ENCODE data around the gene MYRIP.
"Not testable (repeated sequence)": the region's sequence is repeated elsewhere in the genome, so short reads cannot be mapped to it uniquely, and the experiment has no call there.

MYRIP gene

GRCh38 chr3:39808467-39809180, 785 bp upstream of the MYRIP start:
- DNase-seq (ENCODE audit: low read depth) = no peak

- no peak for DNase-seq (ENCODE audit: low read depth)
These were observed 686 bp downstream of the MYRIP start for GRCh38 chr3:39809995-39810595.

GRCh38 chr3:39810647-39811161, 1.3 kb downstream of the MYRIP start:
- no peak for DNase-seq (ENCODE audit: low read depth)

GRCh38 chr3:39811561-39811960, 2.2 kb downstream of the MYRIP start:
- DNase-seq (ENCODE audit: low read depth) = no peak

GRCh38 chr3:39812537-39812936, 3.1 kb downstream of the MYRIP start:
- no peak for DNase-seq (ENCODE audit: low read depth)

GRCh38 chr3:39814007-39814406, 4.6 kb downstream of the MYRIP start:
- no peak for DNase-seq (ENCODE audit: low read depth)

- DNase-seq (ENCODE audit: low read depth) = no peak
These were observed 10.5 kb downstream of the MYRIP start for GRCh38 chr3:39819899-39820298.

GRCh38 chr3:39833764-39834163, 24.4 kb downstream of the MYRIP start:
- DNase-seq (ENCODE audit: low read depth) = not testable (repeated sequence)

GRCh38 chr3:39839484-39839883, 30.1 kb downstream of the MYRIP start:
- DNase-seq (ENCODE audit: low read depth) = no peak

- no peak for DNase-seq (ENCODE audit: low read depth)
These were observed 34.0 kb downstream of the MYRIP start for GRCh38 chr3:39843440-39843839.

GRCh38 chr3:39848365-39848764, 39.0 kb downstream of the MYRIP start:
- no peak for DNase-seq (ENCODE audit: low read depth)

- no peak for DNase-seq (ENCODE audit: low read depth)
These were observed 40.7 kb downstream of the MYRIP start for GRCh38 chr3:39849992-39850715.

- no peak for DNase-seq (ENCODE audit: low read depth)
These were observed 41.3 kb downstream of the MYRIP start for GRCh38 chr3:39850716-39851032.

- no peak for DNase-seq (ENCODE audit: low read depth)
These were observed 46.1 kb downstream of the MYRIP start for GRCh38 chr3:39855517-39855916.

- no peak for DNase-seq (ENCODE audit: low read depth)
These were observed 60.5 kb downstream of the MYRIP start for GRCh38 chr3:39869890-39870289.

GRCh38 chr3:39870706-39871105, 61.3 kb downstream of the MYRIP start:
- no peak for DNase-seq (ENCODE audit: low read depth)

- DNase-seq (ENCODE audit: low read depth) = no peak
These were observed 70.2 kb downstream of the MYRIP start for GRCh38 chr3:39879581-39879980.

- DNase-seq (ENCODE audit: low read depth) = no peak
These were observed 72.7 kb downstream of the MYRIP start for GRCh38 chr3:39882111-39882510.

GRCh38 chr3:39892068-39892467, 82.7 kb downstream of the MYRIP start:
- no peak for DNase-seq (ENCODE audit: low read depth)

GRCh38 chr3:39896184-39896583, 86.8 kb downstream of the MYRIP start:
- no peak for DNase-seq (ENCODE audit: low read depth)

- no peak for DNase-seq (ENCODE audit: low read depth)
These were observed 91.1 kb downstream of the MYRIP start for GRCh38 chr3:39900462-39901002.

GRCh38 chr3:39903253-39903652, 93.8 kb downstream of the MYRIP start:
- no peak for DNase-seq (ENCODE audit: low read depth)

GRCh38 chr3:39905788-39906187, 96.4 kb downstream of the MYRIP start:
- DNase-seq (ENCODE audit: low read depth) = no peak

Measured in stimulated activated CD8-positive, alpha-beta memory T cell treated with anti-CD3 and anti-CD28 coated beads, Interleukin-15, amount 100 ng/mL, for 24 hours (primary cell).